Fibroblast of skin of right biceps (primary cell): ENCODE data around the gene FAP.

Experiments used
- DNase-seq: peaks from one replicate; pipeline ENCODE4 v3.0.0-alpha.2; 2013

Gene FAP

DNA sequence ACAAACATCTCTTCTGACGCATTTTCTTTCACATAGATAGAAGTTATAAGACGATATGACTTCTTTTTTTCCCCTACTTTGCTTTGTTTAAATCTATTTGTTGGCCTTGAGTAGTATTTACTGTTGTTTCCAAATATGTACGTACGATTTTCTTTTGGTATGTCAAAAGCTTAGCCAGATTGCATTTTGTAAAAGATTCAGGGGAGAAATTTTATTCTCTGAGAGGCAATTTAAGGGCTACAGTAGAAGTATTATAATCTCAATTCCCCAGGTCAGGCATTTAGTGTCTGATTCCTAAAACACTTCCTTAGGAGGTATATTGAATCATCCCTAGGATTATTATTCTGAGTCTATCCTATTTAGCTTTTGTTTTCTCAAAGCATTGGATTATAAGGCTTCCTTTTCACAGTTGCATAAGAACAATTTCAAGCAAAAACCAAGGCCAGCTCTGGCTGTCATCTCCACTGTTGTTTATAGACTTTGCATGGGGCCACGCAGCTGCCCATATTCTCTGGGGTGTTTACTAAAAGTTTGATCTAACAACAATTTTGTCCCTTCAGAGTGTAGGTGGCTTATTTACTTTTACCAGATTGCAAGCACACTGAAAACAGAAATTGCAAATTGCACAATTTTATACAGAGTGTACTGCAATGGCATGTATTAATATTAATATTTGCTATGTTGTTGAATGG, 57.6 kb downstream of the FAP start:
- DNase-seq = no peak

DNA sequence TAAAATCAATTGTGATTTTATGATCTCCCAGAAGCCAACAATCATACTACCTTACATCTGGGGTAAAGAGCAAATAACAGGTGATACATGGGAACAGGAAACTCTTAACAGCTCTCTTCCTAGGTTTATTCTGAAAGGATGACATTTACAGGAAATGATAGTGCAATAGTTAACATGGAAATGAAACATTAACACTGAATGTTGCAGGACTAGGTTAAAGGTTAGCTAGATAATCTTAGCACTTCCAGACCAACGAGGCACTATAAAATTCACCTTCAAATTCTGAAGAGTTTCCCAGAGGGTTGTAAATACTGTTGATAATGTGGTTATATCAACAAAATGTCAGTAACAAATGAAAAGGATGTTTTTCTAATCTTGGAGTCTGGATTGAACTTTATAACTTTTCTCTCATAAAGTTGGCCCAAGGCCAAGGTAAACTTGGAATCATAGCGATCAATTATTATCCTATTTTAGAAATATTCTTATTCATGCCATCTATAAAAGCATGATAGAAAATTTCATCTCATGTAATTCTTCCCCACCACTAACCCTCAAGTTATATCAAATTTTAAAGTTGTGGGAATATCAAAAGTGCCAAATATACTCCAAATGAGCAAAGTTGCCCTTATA, 58.3 kb downstream of the FAP start:
- no peak for DNase-seq

DNA sequence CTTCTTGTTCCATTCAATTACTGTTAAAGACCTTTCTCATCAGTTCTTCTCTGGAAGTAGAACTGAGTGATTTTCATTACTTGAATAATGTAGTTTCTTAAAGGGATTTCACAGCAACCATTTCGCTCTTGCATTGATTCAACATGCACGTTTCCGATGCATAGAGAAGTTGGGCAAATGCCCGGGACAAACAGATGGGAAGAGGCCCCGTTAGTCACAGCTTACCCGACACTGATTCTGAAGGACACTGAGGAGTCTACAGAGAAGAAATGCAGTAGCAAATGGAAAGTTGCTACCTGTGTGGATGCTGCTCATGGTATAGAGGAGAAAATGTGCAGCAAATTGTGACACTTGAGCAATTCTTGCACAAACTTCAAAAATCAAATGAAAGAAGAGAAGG, 58.9 kb downstream of the FAP start:
- DNase-seq = no peak

DNA sequence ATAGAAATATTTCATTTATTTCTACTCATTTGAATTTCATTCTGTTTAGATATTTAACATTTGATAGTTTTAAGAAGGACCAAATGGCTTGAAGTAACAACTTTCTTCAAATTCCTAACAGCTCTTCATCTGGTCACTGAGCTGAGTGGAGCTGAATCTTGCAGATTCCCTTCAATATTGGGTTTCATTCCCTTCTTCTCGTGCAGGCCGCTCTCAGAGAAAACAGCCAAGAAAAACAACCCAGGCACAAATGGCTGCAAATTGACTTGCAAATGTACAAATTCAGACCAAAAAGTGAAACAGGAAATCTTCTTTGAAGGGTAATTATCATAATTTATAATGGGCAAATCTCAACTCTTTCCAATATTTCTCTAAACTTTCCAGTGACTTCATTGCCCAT, 60.9 kb downstream of the FAP start:
- DNase-seq = no peak

DNA sequence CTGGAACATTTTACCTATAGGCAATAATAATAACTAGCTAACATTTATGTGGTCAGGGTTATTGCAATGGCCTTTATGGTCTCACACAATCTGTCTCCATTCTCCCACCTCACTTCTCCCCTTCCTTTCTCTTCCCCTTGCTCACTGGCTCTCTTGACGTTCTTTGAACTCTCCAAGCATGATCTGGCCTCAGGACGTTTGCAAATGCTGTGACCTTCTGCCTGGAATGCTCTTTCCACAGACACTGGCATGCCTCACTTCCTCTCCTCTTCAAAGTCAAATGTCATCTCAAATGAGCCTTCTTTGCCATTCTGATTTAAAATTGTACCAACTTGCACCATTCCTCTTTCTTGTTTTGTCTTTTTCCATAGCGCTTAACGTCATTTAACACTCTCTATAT, 65.9 kb downstream of the FAP start:
- no peak for DNase-seq

DNA sequence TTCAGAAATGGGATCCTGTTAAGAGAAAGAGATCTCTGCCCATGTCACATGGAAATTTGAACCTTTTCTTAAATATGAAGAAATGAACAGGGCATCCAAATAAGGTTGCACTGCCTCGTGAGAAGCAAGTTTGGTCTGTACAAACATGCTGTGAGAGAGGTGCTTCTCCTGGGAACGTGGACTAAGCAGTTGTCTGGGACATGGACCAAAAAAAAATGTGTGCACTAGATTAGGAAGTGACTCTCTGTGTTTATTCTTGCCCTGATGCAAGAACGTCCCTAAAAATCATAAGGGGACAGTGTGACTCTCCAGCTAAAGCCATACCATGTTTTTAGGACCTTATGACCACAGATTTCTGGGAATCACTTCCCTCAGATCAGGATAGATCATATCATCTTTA, 67.5 kb downstream of the FAP start:
- DNase-seq = no peak

DNA sequence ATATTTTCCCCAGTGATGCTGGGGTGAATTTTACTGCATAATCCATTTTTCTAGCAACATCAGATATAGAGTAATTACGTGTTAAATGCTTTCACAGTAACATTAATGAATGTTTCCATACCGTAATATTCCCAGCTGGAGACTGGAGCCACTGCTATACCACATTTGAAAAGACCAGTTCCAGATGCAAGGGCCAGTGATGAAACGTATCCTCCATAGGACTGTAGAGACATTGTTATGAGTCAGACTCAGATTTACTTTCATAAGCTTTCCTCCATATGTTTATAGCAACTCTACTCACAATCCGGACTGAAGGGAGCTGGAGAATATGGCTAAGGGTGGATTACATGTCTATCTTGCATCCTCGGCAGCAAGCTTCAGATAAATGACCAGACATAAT, 68.5 kb downstream of the FAP start:
- peak; percentile 63 for DNase-seq

DNA sequence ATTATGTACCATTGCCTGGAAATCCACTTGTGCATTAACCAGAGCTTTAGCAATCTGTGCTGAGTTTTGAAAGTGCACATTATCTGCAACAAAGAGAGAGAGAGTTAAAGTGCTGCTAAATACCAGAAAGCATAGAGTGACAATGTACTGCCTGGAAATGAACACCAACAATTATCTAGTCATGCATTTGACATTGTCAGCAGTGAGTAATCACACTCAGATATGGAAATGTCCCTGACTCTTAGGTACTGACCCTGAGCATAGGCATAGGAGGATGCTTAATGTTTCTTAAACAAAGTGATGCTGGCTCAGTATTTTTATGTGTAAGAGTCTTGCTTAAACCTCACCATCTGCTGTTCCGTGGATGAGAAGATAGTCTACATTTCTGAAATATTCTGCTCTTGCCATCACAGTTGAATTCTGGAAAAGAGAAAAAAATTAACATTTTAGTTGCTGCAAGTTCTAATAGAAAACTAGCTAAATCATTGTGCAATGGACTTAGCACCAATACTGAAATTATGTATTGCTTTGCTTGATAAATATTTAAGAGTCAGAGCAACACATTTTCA, 70.4 kb downstream of the FAP start:
- DNase-seq = no peak

DNA sequence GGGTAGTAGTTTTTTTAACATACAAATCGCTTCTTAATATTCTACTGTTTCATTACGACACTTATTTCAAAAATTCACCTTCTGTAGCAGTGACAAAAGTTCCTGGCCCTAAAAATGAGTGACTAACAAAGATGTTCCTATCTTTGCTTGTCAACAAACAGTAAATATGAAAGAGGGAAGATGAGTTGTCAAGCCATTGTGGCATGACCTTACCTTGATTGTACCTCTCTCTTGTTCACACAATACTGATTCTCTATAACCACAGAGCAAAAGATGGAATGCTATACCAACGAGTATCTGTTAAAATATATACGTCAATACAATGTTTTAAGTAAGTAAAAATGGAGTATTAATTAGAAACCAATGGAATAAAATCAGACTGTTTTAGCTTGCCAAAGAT, 76.5 kb downstream of the FAP start:
- no peak for DNase-seq

DNA sequence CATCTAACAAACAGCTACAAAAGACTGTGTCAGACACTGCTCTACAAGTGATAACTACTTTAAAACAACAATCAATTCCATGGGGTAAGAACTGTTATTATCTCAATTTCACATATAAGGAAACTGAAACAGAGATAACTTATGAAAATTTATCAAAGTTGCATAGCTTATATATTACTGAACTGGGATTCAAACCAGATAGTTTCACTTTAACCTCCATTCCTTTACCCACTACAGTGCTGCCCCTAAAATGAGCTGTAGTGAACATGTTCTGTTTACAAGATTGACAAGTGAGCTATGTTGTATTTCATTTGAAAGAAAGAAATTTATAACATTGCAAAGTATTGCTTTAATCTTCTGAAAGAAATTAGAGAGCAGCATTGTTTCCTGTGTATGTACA, 77.1 kb downstream of the FAP start:
- DNase-seq = no peak

DNA sequence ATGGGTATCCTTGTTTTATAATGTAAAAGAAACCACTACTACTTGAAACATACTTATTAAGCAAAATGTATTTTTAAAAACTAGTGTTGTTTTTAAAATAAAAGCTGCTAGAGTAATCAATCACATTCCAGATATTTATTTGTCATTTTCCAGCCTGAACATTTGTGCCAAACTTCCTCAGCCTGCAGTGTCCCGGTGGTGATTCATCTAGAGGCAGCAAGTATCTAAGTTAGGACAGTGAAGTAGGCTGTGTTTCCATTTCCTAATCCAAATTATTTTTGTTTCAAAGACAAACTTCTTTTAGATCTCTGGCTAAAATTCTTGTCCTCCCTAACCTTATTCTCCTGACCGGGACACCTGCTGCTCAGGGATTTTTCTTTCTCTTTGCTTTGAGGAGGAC, 78.4 kb downstream of the FAP start:
- DNase-seq = peak; percentile 7

DNA sequence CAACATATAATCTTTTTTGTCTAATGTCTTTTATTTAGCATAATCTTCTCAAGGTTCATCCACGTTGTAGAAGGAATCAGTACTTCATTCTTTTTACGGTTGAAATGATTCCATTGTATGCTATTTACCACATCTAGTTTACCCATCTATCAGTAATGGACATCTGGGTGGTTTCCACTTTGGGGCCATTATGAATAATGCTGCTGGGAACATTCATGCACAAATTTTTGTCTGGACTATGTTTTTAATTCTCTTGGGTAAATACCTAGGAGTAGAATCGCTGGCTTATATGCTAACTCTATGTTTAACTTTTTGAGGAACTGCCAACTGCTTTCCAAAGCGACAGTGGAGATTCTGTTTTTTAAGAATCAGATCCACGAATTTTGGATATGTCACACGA, 83.8 kb downstream of the FAP start:
- DNase-seq = no peak

DNA sequence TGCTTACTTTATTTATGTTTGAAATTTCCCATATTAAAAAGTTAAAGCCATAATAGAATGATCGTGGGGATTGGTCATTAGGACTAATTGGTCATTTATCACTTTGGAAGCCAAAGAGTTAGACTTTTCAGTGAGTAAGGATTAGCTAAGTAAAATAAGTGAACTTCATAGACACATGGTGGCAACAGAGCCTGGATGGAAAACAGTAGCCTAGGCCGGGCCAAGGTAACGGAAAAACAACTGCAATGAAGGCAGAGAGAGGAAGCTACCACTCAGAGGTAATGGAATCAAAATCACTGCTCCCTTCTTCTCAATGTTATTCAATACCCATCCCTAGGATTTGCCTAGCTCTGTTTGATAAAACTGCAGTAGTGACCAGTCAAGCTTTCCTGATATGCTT, 87.1 kb downstream of the FAP start:
- DNase-seq = no peak

DNA sequence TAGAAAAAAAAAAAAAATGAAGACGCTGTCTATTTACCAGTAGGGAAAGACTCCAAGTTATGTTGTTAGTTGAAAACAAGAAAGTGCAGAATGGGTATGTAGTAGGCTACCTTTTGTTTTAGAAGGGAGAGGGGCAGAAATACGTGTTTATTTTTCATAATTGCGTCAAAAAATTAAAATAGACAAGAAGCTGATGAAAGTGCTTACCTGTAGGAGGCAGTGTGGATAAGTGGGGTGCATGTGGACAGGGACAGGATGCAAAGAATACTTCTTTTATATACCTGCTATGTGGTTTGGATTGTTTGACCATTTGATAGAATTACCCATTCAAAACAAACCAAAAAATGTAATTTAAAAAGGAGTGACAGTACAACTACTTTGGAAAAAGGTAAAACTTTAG, 88.2 kb downstream of the FAP start:
- DNase-seq = no peak

DNA sequence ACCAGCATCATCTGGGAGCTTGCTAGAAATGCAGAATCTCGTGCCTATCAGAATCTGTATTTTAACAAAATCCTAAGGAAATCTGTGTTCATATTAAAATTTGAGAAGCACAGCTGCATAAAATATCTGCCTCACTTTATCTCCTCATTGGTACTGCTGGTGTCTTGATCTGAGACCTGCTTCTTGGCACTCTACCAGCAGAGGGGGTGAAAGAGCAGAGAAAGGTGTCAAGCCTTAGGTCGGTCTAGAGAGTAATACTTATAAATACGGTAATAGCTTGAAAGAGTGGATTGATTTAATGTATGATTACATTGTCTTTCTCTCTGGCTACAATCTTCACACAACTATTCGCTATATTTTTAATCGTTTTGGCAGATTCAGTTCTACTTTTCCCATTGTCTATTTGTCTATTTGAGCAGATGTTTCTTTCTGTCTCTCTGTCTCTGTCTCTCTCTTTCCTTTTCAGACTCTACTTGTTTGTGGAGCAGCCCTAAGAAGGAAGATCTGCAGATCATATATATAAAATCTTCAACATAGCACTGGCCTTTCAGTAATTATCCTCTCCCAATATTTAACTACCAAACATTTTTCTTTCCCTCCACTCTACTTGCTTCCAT, 89.5 kb downstream of the FAP start:
- DNase-seq = peak; percentile 61

DNA sequence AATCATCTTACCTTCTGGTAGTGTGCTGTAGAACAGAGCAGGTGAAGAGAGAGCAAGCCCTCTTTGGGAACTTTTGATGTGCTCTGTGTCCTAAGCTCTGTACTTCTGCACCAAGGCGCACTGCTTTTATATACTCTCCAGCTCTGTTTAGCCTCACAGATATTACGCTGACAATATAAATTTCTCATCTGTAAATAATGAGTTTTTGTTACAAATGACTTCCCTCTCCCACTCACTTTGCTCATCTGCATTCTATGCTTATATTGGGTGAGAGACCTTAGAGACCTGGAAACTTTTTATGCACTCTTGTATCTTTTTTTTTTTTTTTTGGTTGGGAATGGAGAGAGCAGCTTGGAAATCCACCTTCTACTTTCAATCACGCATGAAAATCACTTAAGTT, 91.1 kb downstream of the FAP start, which contains the start of gene GCG:
GCG (minus strand) TSS at position 101 of the 400 bp plus-strand sequence. CDS start 3,069 bp downstream, outside the sequence.
- DNase-seq = no peak

DNA sequence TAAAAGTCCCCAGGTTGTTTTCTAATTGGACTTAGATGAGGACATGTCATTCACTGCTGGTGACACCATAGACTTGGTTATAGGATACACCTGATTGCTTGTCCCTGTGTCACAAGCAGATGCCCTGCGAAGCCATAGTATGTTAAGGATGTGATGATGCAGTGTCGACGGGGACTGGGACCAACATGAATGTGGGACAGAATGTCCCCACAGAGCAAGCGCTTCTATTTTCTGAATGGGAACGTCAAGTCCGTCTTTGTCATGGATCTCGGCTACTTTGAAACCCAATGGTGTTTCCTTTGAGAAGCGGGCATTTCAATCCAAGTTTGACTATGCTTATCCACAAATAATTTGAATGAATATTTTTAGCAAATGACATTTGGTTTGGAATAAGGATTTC, 93.3 kb downstream of the FAP start:
- no peak for DNase-seq

DNA sequence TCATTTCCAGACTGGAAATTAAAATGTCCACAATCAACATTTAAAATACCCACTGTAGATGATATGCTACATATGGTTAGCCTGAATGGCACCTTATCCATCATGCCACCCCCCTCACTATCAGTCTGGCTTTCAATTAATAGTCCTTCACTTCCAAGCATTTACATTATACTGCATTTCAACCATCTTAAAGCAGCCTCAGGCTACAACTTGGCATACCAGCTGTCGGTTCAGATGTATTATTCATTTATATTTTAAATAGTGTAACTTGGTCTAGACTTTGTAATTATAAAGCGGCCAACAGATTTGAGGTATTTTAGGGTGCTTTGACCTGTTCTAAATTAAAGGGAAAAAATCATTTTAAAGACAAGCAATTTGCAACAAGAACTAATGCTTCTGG, 93.8 kb downstream of the FAP start:
- no peak for DNase-seq

DNA sequence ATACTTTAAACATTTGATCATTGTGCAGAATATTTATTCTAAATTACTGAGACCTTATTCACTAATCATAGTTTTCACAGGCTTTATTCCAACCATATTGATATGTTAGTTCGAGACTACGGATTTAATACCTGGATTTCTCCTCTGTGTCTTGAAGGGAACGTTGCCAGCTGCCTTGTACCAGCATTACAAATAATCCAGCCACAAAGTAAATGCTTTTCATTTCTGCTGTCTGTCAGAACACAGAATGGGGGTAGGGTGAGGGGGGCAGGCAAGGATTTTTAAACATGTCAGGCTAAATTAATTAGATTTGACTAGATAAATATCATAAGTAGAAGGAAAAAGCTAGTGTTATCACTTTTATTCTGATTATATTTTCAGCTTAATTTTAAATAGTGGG, 94.3 kb downstream of the FAP start:
- DNase-seq = no peak

DNA sequence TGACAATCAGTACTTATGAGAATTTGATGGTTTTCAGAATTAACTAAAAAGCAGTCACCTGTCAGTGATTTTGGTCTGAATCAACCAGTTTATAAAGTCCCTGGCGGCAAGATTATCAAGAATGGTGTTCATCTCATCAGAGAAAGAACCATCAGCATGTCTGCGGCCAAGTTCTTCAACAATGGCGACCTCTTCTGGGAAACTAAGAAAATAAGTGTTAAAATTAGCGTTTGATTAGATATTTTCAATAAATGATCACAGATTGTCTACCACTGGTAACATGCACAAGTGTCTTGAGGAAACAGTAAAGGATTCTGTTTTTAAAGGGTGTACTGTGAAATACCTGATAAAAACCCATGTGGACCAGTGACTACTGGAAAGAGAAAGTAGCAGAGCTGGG, 99.3 kb downstream of the FAP start:
- DNase-seq = no peak

DNA sequence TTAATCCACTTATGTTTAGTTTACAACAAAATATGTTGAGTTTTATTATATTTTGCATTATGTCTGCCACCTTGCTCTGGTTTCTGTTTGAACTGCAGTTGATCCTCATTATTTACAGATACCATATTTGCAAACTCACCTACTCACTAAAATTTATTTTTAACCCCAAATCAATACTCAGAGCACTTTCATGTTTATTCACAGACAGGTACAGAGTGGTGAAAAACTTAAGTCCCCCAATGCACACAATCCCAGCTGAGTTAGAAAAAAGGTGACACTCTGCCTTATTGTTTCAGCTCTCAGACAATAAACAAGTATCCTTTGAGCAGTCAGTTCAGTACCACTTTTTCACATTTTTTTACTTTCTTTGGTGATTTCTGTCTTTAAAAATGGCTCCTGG, 104.9 kb downstream of the FAP start:
- no peak for DNase-seq

DNA sequence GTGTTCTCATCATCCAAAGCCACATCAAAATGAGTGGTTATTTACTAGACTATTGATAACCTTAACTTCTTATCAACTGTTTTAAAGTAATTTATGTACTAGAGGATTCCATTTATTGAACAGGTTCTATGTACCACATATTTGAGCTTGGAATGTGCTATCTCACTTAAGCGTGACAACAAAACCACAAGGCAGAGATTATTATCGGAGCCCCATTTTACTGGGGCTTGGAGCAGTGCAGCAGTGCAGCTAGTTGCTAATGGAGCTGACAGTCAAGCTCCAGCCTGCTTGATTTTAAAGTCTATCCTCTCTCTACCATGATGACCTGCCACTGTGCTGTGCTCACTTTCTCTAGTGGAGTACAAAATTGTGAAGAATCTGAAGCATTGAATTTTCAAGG, 115.8 kb downstream of the FAP start:
- DNase-seq = no peak

DNA sequence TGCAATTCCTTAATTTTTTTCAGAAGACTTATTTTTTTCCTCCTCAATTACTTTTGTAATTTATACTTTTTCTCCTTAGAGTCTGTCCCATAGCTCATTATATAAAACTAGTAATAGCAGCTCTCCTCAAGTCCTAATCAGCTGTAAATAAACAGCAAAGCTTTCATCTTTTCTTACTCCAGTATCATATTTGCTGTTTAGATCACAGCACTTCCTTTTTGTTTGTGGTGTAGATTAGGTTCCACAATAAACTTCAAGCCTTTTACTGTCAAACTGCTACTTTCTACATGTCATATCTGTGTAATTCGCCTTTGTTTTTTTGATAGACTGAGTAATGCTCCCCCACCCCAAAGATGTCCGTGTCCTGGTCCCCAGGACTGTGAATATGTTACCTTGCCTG, 116.7 kb downstream of the FAP start:
- no peak for DNase-seq

DNA sequence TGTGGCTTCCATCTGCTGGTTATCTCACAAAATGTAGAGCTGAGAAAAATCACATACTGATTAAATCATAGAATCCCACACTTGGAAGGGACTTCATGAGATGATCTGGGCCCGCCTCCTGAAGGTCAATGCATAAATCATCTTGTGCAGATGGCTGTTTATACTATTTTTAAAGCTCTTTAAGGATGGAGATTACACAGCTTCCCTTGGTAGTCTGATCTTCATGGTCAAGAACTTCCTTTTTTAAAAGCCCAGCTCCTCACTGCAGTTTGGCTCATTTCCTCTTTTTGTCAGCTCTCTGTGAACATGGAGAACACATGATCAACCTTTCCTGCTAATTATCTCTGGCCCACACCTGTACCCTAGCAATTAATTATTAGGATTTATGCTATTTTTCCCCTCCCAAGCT, 117.1 kb downstream of the FAP start:
- DNase-seq = peak; percentile 29
